Measurements from ENCODE around the gene NBEAL1.
A peak's percentile ranks its signal among the peaks of the same experiment; 100 is the strongest.
"Not testable (repeated sequence)": the region's sequence is repeated elsewhere in the genome, so short reads cannot be mapped to it uniquely, and the experiment has no call there.

NBEAL1 gene

GRCh38 chr2:203021991-203022390 lies 7.3 kb downstream of the NBEAL1 start:
- Histone ChIP-seq H3K36me3 (replicated peaks) (no peaks in the 10 kb centered on the region), H3K9me3 (no peaks in the 10 kb centered on the region), H3K27me3 (ENCODE audit: low read depth) (no peaks in the 10 kb centered on the region), H3K4me1 (peaks cover 15% of the 10 kb centered on the region), H3K4me3 (no peak overlapping the region)
- DNase-seq (ENCODE audit: low spot score in 2 of 2), result no peak
- in situ Hi-C loops (cut with MboI; ENCODE audit: low sequenced_read_pairs), result no loop called here

DNA sequence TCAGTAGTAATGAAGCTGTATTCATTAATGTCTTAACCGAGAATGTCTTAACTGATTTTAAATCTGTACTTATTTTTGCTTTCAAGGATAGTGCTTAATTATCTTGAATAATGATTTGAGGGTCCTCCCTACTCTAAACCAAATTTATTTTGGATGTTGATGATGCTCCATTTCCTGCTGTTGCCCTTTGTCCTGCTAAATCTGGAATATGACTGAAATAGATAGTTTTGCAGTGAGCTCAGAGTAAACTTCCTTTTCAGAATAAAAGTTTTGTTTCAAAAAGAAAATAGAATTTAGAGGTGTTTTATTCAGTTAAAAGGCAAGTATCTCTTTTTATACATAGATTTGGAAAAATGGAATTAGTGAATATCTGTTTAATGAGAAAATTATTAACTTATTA lies 8.1 kb downstream of the NBEAL1 start:
- in situ Hi-C loops (cut with MboI; ENCODE audit: low sequenced_read_pairs), result no loop called here

GRCh38 chr2:203025592-203025991 lies 10.9 kb downstream of the NBEAL1 start:
- H3K4me1 ChIP-seq, result no peaks in the 10 kb centered on the region
- no peak for DNase-seq (ENCODE audit: low spot score in 2 of 2)
- no peaks in the 10 kb centered on the region for H3K36me3 ChIP-seq (replicated peaks)
- H3K9me3 ChIP-seq, result no peaks in the 10 kb centered on the region
- no peaks in the 10 kb centered on the region for H3K27me3 ChIP-seq (ENCODE audit: low read depth)
- H3K4me3 ChIP-seq, result no peak overlapping the region
- in situ Hi-C loops (cut with MboI; ENCODE audit: low sequenced_read_pairs), result no loop called here

More for the DNA sequence above, 8.1 kb downstream of the NBEAL1 start:
- Histone ChIP-seq H3K9me3 (no peaks in the 10 kb centered on the region), H3K4me3 (no peak overlapping the region), H3K36me3 (replicated peaks) (no peaks in the 10 kb centered on the region), H3K4me1 (peaks cover 8% of the 10 kb centered on the region), H3K27me3 (ENCODE audit: low read depth) (no peaks in the 10 kb centered on the region)
- DNase-seq (ENCODE audit: low spot score in 2 of 2), result no peak

DNA sequence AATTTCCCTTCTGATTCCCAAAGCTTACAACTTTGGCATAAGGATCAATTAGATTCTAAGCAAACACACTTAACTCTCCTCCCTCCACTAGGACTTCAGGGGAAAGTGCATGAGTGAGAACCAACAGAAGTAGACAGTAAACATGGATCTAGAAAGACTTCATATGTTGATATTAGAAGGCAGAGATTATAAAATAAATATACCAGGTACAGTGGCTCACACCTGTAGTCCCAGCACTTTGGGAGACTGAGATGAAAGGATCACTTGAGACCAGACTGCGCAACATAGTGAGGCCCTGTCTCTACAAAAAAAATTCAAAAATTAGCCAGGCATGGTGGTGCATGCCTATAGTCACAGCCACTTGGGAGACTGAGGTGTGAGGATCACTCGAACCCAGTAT lies 15.9 kb downstream of the NBEAL1 start:
- DNase-seq (ENCODE audit: low spot score in 2 of 2), result no peak
- Histone ChIP-seq H3K27me3 (ENCODE audit: low read depth) (no peaks in the 10 kb centered on the region), H3K4me3 (no peak overlapping the region), H3K9me3 (no peaks in the 10 kb centered on the region), H3K4me1 (no peaks in the 10 kb centered on the region), H3K36me3 (replicated peaks) (no peaks in the 10 kb centered on the region)
- in situ Hi-C loops (cut with MboI; ENCODE audit: low sequenced_read_pairs), result no loop called here

GRCh38 chr2:203030991-203031390 lies 16.3 kb downstream of the NBEAL1 start:
- Histone ChIP-seq H3K27me3 (ENCODE audit: low read depth) (no peaks in the 10 kb centered on the region), H3K36me3 (replicated peaks) (no peaks in the 10 kb centered on the region), H3K9me3 (no peaks in the 10 kb centered on the region), H3K4me3 (no peak overlapping the region), H3K4me1 (peaks cover 1% of the 10 kb centered on the region)
- no peak for DNase-seq (ENCODE audit: low spot score in 2 of 2)
- in situ Hi-C loops (cut with MboI; ENCODE audit: low sequenced_read_pairs), result no loop called here

- H3K36me3 ChIP-seq (replicated peaks), result no peaks in the 10 kb centered on the region
- H3K27me3 ChIP-seq (ENCODE audit: low read depth), result no peaks in the 10 kb centered on the region
- in situ Hi-C loops (cut with MboI; ENCODE audit: low sequenced_read_pairs), result no loop called here
- H3K9me3 ChIP-seq, result no peaks in the 10 kb centered on the region
- DNase-seq (ENCODE audit: low spot score in 2 of 2), result no peak
- no peak overlapping the region for H3K4me3 ChIP-seq
- H3K4me1 ChIP-seq, result peaks cover 11% of the 10 kb centered on the region
Measured at GRCh38 chr2:203033395-203033794, 18.7 kb downstream of the NBEAL1 start.

DNA sequence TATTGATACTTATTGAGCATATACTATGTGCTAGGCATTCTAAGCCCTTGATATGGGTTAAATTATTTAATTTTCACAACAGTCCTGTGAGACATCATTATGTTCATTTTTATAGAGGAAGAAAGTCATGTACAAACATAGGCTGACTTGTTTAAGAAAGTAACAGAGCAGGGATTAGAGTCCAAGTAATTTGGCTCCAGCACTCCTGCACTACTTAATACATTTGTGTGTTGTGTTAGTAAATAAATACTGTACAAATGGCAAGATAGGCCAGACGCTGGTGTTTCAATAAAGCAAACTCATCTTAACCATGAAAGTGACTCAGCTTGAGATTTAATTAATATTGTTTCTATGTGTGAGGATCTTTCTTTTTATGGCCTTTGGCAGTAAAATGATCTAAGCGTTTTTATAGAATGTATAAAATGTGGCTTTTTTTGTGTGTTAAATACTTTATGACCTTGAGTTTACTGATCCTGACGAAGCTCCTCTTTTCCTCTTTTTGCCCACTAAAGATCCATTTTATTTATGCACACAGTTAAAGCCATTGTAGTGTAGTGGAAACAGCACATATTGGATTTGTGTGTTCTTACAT lies 21.3 kb downstream of the NBEAL1 start:
- in situ Hi-C loops (cut with MboI; ENCODE audit: low sequenced_read_pairs), result no loop called here
- Histone ChIP-seq H3K4me1 (peaks cover 11% of the 10 kb centered on the region), H3K4me3 (no peak overlapping the region), H3K27me3 (ENCODE audit: low read depth) (no peaks in the 10 kb centered on the region), H3K9me3 (no peaks in the 10 kb centered on the region), H3K36me3 (replicated peaks) (no peaks in the 10 kb centered on the region)
- DNase-seq (ENCODE audit: low spot score in 2 of 2), result peak in 1 of 2 experiments; percentile 38

DNA sequence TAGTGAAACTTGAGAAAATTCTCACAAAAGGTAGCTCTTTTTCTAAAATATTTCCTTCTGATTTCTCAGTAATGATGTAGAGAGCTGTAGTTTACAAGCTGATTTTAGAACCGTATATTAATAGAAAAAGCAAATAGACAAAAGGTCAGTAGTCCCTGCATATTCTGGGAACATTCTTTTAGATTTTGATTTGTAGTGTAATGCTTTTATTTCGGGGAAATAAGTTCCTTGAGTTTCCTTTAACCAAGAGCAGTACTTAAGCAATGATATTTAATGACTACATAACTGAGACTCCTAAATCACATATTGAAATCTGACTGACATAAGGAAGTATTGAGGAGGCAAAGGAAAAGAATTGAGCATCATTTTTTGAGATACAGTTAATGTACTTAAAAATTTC lies 22.4 kb downstream of the NBEAL1 start:
- in situ Hi-C loops (cut with MboI; ENCODE audit: low sequenced_read_pairs), result no loop called here
- Histone ChIP-seq H3K27me3 (ENCODE audit: low read depth) (no peaks in the 10 kb centered on the region), H3K4me1 (peaks cover 11% of the 10 kb centered on the region), H3K36me3 (replicated peaks) (no peaks in the 10 kb centered on the region), H3K9me3 (no peaks in the 10 kb centered on the region), H3K4me3 (no peak overlapping the region)
- DNase-seq (ENCODE audit: low spot score in 2 of 2), result no peak

GRCh38 chr2:203038586-203038985 lies 23.9 kb downstream of the NBEAL1 start:
- in situ Hi-C loops (cut with MboI; ENCODE audit: low sequenced_read_pairs), result no loop called here
- Histone ChIP-seq H3K36me3 (replicated peaks) (no peaks in the 10 kb centered on the region; the same call in 1 of the 2 replicates), H3K4me3 (no peak overlapping the region), H3K27me3 (ENCODE audit: low read depth) (no peaks in the 10 kb centered on the region), H3K9me3 (no peaks in the 10 kb centered on the region), H3K4me1 (peaks cover 11% of the 10 kb centered on the region)
- no peak for DNase-seq (ENCODE audit: low spot score in 2 of 2)

DNA sequence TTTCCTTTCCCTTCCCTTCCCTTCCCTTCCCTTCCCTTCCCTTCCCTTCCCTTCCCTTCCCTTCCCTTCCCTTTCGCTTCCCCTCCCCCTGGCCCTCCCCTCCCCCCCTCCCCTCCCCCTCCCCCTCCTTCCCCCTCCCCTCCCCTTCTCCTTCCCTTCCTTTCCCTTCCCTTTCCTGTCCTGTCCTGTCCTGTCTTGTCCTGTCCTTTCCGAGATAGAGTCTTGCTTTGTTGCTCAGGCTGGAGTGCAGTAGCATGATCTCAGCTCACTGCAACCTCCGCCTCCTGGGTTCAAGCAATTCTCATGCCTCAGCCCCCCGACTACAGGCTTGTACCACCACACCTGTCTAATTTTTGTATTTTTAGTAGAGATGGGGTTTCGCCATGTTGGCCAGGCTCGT lies 24.5 kb downstream of the NBEAL1 start:
- DNase-seq (ENCODE audit: low spot score in 2 of 2); in situ Hi-C loops (cut with MboI; ENCODE audit: low sequenced_read_pairs); H3K4me3 ChIP-seq; H3K36me3 ChIP-seq (replicated peaks); H3K27me3 ChIP-seq (ENCODE audit: low read depth); H3K9me3 ChIP-seq: not testable (repeated sequence)
- H3K4me1 ChIP-seq, result peaks cover 11% of the 10 kb centered on the region

DNA sequence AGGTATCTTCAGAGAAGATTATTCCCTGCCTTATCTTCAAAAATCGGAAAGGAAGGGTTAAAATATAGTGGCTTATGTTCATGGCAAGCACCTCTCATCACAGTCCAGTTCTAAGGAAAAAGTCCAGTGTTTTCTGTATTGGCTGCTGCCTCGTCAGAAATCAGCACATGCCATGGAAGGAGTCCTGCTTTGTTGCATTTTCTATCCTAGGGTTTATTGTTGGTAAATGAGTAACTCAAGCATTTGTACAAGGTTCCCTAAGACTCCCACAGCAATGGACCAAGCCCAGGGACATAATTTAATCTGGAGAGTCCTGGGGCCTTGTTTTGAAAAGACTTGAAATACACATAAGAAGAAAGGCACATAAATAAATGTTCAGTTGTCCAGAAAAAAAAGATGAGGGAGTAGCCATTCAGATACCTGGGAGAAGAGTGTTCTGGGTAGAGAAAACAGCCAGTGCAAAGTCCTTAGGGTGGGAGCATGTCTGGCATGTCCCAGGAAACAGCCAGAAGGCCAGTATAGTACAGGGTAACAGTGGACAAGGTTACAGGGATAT lies 26.4 kb downstream of the NBEAL1 start:
- in situ Hi-C loops (cut with MboI; ENCODE audit: low sequenced_read_pairs), result no loop called here
- no peak overlapping the region for H3K4me3 ChIP-seq
- H3K4me1 ChIP-seq, result peaks cover 9% of the 10 kb centered on the region
- no peaks in the 10 kb centered on the region for H3K27me3 ChIP-seq (ENCODE audit: low read depth)
- DNase-seq (ENCODE audit: low spot score in 2 of 2), result no peak
- H3K36me3 ChIP-seq (replicated peaks), result no peaks in the 10 kb centered on the region; the same call in 1 of the 2 replicates
- no peaks in the 10 kb centered on the region for H3K9me3 ChIP-seq

DNA sequence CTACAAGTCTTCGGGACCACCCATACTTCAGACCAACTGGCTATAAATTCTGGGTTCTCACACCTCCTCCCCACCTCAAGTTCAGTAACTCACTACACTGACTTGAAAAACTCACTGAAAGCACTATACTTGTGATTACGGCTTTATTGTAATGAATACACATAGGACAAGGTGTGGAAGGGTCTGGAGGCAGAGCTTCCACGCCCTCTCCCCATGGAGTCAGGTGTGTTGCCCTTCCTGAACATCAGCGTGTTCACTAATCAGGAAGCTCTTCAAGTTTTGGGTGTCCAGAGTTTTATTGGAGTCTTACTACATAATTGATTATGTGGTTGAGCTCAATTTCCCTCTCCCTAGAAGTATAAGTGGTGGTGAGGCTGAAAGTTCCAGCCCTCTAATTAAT lies 27.5 kb downstream of the NBEAL1 start:
- H3K4me3 ChIP-seq, result no peak overlapping the region
- in situ Hi-C loops (cut with MboI; ENCODE audit: low sequenced_read_pairs), result no loop called here
- no peaks in the 10 kb centered on the region for H3K27me3 ChIP-seq (ENCODE audit: low read depth)
- no peak for DNase-seq (ENCODE audit: low spot score in 2 of 2)
- no peaks in the 10 kb centered on the region; the same call in 1 of the 2 replicates for H3K36me3 ChIP-seq (replicated peaks)
- no peaks in the 10 kb centered on the region; the same call in 1 of the 2 replicates for H3K4me1 ChIP-seq
- no peaks in the 10 kb centered on the region for H3K9me3 ChIP-seq

- Histone ChIP-seq H3K9me3 (no peaks in the 10 kb centered on the region), H3K4me3 (no peak overlapping the region), H3K27me3 (ENCODE audit: low read depth) (no peaks in the 10 kb centered on the region), H3K4me1 (no peaks in the 10 kb centered on the region; the same call in 1 of the 2 replicates), H3K36me3 (replicated peaks) (no peaks in the 10 kb centered on the region; the same call in 1 of the 2 replicates)
- in situ Hi-C loops (cut with MboI; ENCODE audit: low sequenced_read_pairs), result no loop called here
- no peak for DNase-seq (ENCODE audit: low spot score in 2 of 2)
Measured at GRCh38 chr2:203043226-203043625, 28.6 kb downstream of the NBEAL1 start.

GRCh38 chr2:203045867-203046266 lies 31.2 kb downstream of the NBEAL1 start:
- H3K27me3 ChIP-seq (ENCODE audit: low read depth), result no peaks in the 10 kb centered on the region
- H3K9me3 ChIP-seq, result no peaks in the 10 kb centered on the region
- H3K4me1 ChIP-seq, result no peaks in the 10 kb centered on the region; the same call in 1 of the 2 replicates
- H3K36me3 ChIP-seq (replicated peaks), result no peaks in the 10 kb centered on the region; the same call in 1 of the 2 replicates
- DNase-seq (ENCODE audit: low spot score in 2 of 2), result no peak
- H3K4me3 ChIP-seq, result no peak overlapping the region
- in situ Hi-C loops (cut with MboI; ENCODE audit: low sequenced_read_pairs), result no loop called here

DNA sequence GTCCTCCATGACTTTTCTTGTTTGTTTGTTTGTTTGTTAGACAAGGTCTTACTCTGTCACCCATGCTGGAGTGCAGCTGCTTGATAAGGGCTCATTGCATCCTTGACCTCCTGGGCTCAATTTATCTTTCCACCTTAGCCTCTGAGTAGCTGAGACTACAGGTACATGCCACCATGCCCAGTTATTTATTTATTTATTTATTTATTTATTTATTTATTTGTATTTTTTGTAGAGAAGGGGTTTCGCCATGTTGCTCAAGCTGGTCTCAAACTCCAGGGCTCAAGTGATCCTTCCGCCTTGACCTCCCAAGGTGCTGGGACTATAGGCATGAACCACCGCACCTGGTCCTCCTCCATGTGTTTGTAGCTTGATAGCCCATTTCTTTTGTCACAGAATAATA lies 37.9 kb downstream of the NBEAL1 start:
- in situ Hi-C loops (cut with MboI; ENCODE audit: low sequenced_read_pairs), result no loop called here
- Histone ChIP-seq H3K36me3 (replicated peaks) (peaks cover 3% of the 10 kb centered on the region; the same call in 1 of the 2 replicates), H3K9me3 (no peaks in the 10 kb centered on the region), H3K4me3 (no peak overlapping the region), H3K4me1 (no peaks in the 10 kb centered on the region), H3K27me3 (ENCODE audit: low read depth) (no peaks in the 10 kb centered on the region)
- DNase-seq (ENCODE audit: low spot score in 2 of 2), result no peak
